WTC11 (cell line): ENCODE data around the gene RIPOR3. TPM values are rescaled to one million over a fixed set of nuclear protein-coding genes. Genes with fewer than 3 reads are reported as not detected.

Experiments
- ATF1 ChIP-seq: sonication (generic); formaldehyde crosslinking; IDR thresholded peaks from 2 replicates; pipeline ENCODE4 v1.8.1; 2023; ENCODE audit warnings: mild to moderate bottlenecking, moderate library complexity, missing genetic modification reagents
- CREB1 ChIP-seq: sonication (generic); formaldehyde crosslinking; IDR thresholded peaks from 2 replicates; pipeline ENCODE4 v1.8.0; 2023; ENCODE audit warnings: mild to moderate bottlenecking, missing genetic modification reagents
- E2F5 ChIP-seq: sonication (generic); formaldehyde crosslinking; IDR thresholded peaks from 2 replicates; pipeline ENCODE4 v1.8.1; 2022; ENCODE audit warnings: mild to moderate bottlenecking, moderate library complexity, missing genetic modification reagents
- ELF4 ChIP-seq: sonication (generic); formaldehyde crosslinking; IDR thresholded peaks from 2 replicates; pipeline ENCODE4 v1.8.1; 2022; ENCODE audit warnings: low read depth, mild to moderate bottlenecking, moderate library complexity, missing genetic modification reagents
- FOXP4 ChIP-seq: sonication (generic); formaldehyde crosslinking; IDR thresholded peaks from 2 replicates; pipeline ENCODE4 v1.8.0; 2022; ENCODE audit warnings: mild to moderate bottlenecking, missing genetic modification reagents
- IRF1 ChIP-seq: sonication (generic); formaldehyde crosslinking; IDR thresholded peaks from 2 replicates; pipeline ENCODE4 v1.8.0; 2023; ENCODE audit warnings: missing genetic modification reagents
- IRF2 ChIP-seq: sonication (generic); formaldehyde crosslinking; IDR thresholded peaks from 2 replicates; pipeline ENCODE4 v1.8.0; 2022; ENCODE audit warnings: low read depth, missing genetic modification reagents, borderline replicate concordance
- JUN ChIP-seq: sonication (generic); formaldehyde crosslinking; IDR thresholded peaks from 2 replicates; pipeline ENCODE4 v1.8.0; 2023; ENCODE audit warnings: mild to moderate bottlenecking, missing genetic modification reagents
- MLX ChIP-seq: sonication (generic); formaldehyde crosslinking; IDR thresholded peaks from 2 replicates; pipeline ENCODE4 v1.8.1; 2023; ENCODE audit warnings: mild to moderate bottlenecking, missing genetic modification reagents, moderate library complexity
- NFYB ChIP-seq: sonication (generic); formaldehyde crosslinking; conservative IDR thresholded peaks from 2 replicates; pipeline ENCODE4 v1.8.0; 2022; ENCODE audit warnings: low read depth, missing genetic modification reagents
- NR2C2 ChIP-seq: sonication (generic); formaldehyde crosslinking; IDR thresholded peaks from 2 replicates; pipeline ENCODE4 v1.8.0; 2022; ENCODE audit warnings: mild to moderate bottlenecking, missing genetic modification reagents
- NR3C1 ChIP-seq: sonication (generic); formaldehyde crosslinking; conservative IDR thresholded peaks from 2 replicates; pipeline ENCODE4 v1.8.1; 2023; ENCODE audit warnings: low read depth, mild to moderate bottlenecking, missing genetic modification reagents
- TEAD1 ChIP-seq: sonication (generic); formaldehyde crosslinking; IDR thresholded peaks from 2 replicates; pipeline ENCODE4 v1.8.0; 2022; ENCODE audit warnings: mild to moderate bottlenecking, missing genetic modification reagents
- TEAD4 ChIP-seq: sonication (generic); formaldehyde crosslinking; IDR thresholded peaks from 2 replicates; pipeline ENCODE4 v1.8.0; 2022; ENCODE audit warnings: mild to moderate bottlenecking, missing genetic modification reagents
- TP53 ChIP-seq: sonication (generic); formaldehyde crosslinking; IDR thresholded peaks from 2 replicates; pipeline ENCODE4 v1.8.1; 2023; ENCODE audit warnings: mild to moderate bottlenecking, missing genetic modification reagents
- USF2 ChIP-seq: sonication (generic); formaldehyde crosslinking; IDR thresholded peaks from 2 replicates; pipeline ENCODE4 v1.8.1; 2023; ENCODE audit warnings: mild to moderate bottlenecking, missing genetic modification reagents, moderate library complexity
- ZNF416 ChIP-seq: fragments of 250-450 bp; sonication (Bioruptor Pico); IDR thresholded peaks from 2 replicates; pipeline ENCODE4 v1.9.0; 2021; ENCODE audit warnings: mild to moderate bottlenecking, inconsistent platforms
- ZNF423 ChIP-seq: fragments of 250-450 bp; sonication (Bioruptor Pico); IDR thresholded peaks from 2 replicates; pipeline ENCODE4 v2.1.2; 2022; ENCODE audit warnings: mild to moderate bottlenecking, moderate library complexity
- total RNA-seq: library from RNA; stranded (reverse); gene quantifications from 3 replicates; pipeline ENCODE4 v1.2.3, GENCODE V29; 2021
- TF ChIP-seq, protein P1 (sequence below): sonication (generic); formaldehyde crosslinking; conservative IDR thresholded peaks from 2 replicates; pipeline ENCODE4 v1.8.1; 2022; ENCODE audit warnings: mild to moderate bottlenecking, missing genetic modification reagents
- TF ChIP-seq, protein P2 (sequence below): sonication (generic); formaldehyde crosslinking; IDR thresholded peaks from 2 replicates; pipeline ENCODE4 v1.8.0; 2022; ENCODE audit warnings: mild to moderate bottlenecking, missing genetic modification reagents
- TF ChIP-seq, protein P3 (sequence below): fragments of 250-450 bp; sonication (Bioruptor Pico); IDR thresholded peaks from 2 replicates; pipeline ENCODE4 v1.9.0; 2021; ENCODE audit warnings: mild to moderate bottlenecking, borderline replicate concordance
- TF ChIP-seq, protein P4 (sequence below): sonication (generic); formaldehyde crosslinking; conservative IDR thresholded peaks from 2 replicates; pipeline ENCODE4 v1.8.1; 2023; ENCODE audit warnings: mild to moderate bottlenecking, low read depth, missing genetic modification reagents, moderate library complexity

Gene RIPOR3
- total RNA-seq, 1 experiment from 2014 or later = 6.5 TPM

- TF ChIP-seq JUN (CRISPR knock-in tag) (0 out of 2 replicates have a peak, but pooled peaks have one; percentile 48), FOXP4 (CRISPR knock-in tag) (peak; percentile 56; the same call in 1 of the 2 replicates), TEAD4 (CRISPR knock-in tag) (no peak), NFYB (CRISPR knock-in tag) (peak; percentile 74), IRF1 (no peak), E2F5 (0 out of 2 replicates have a peak, but pooled peaks have one; percentile 3), USF2 (CRISPR knock-in tag) (peak; percentile 68), MLX (CRISPR knock-in tag) (no peak), NR2C2 (CRISPR knock-in tag) (no peak), ELF4 (peak; percentile 89; the same call in 1 of the 2 replicates), CREB1 (CRISPR knock-in tag) (0 out of 2 replicates have a peak, but pooled peaks have one; percentile 23), TP53 (CRISPR knock-in tag) (no peak), NR3C1 (CRISPR knock-in tag) (0 out of 2 replicates have a peak, but pooled peaks have one; percentile 37), ZNF416 (0 out of 2 replicates have a peak, but pooled peaks have one; percentile 5), ZNF423 (CRISPR knock-in tag) (no peak), TEAD1 (no peak), IRF2 (no peak), ATF1 (CRISPR knock-in tag) (0 out of 2 replicates have a peak, but pooled peaks have one; percentile 30)
- TF ChIP-seq, protein P1, sequence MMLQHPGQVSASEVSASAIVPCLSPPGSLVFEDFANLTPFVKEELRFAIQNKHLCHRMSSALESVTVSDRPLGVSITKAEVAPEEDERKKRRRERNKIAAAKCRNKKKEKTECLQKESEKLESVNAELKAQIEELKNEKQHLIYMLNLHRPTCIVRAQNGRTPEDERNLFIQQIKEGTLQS (CRISPR knock-in tag) = no peak
- TF ChIP-seq, protein P2, sequence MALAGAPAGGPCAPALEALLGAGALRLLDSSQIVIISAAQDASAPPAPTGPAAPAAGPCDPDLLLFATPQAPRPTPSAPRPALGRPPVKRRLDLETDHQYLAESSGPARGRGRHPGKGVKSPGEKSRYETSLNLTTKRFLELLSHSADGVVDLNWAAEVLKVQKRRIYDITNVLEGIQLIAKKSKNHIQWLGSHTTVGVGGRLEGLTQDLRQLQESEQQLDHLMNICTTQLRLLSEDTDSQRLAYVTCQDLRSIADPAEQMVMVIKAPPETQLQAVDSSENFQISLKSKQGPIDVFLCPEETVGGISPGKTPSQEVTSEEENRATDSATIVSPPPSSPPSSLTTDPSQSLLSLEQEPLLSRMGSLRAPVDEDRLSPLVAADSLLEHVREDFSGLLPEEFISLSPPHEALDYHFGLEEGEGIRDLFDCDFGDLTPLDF (CRISPR knock-in tag) = no peak
- TF ChIP-seq, protein P3, sequence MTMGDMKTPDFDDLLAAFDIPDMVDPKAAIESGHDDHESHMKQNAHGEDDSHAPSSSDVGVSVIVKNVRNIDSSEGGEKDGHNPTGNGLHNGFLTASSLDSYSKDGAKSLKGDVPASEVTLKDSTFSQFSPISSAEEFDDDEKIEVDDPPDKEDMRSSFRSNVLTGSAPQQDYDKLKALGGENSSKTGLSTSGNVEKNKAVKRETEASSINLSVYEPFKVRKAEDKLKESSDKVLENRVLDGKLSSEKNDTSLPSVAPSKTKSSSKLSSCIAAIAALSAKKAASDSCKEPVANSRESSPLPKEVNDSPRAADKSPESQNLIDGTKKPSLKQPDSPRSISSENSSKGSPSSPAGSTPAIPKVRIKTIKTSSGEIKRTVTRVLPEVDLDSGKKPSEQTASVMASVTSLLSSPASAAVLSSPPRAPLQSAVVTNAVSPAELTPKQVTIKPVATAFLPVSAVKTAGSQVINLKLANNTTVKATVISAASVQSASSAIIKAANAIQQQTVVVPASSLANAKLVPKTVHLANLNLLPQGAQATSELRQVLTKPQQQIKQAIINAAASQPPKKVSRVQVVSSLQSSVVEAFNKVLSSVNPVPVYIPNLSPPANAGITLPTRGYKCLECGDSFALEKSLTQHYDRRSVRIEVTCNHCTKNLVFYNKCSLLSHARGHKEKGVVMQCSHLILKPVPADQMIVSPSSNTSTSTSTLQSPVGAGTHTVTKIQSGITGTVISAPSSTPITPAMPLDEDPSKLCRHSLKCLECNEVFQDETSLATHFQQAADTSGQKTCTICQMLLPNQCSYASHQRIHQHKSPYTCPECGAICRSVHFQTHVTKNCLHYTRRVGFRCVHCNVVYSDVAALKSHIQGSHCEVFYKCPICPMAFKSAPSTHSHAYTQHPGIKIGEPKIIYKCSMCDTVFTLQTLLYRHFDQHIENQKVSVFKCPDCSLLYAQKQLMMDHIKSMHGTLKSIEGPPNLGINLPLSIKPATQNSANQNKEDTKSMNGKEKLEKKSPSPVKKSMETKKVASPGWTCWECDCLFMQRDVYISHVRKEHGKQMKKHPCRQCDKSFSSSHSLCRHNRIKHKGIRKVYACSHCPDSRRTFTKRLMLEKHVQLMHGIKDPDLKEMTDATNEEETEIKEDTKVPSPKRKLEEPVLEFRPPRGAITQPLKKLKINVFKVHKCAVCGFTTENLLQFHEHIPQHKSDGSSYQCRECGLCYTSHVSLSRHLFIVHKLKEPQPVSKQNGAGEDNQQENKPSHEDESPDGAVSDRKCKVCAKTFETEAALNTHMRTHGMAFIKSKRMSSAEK (CRISPR knock-in tag) = no peak
- TF ChIP-seq, protein P4, sequence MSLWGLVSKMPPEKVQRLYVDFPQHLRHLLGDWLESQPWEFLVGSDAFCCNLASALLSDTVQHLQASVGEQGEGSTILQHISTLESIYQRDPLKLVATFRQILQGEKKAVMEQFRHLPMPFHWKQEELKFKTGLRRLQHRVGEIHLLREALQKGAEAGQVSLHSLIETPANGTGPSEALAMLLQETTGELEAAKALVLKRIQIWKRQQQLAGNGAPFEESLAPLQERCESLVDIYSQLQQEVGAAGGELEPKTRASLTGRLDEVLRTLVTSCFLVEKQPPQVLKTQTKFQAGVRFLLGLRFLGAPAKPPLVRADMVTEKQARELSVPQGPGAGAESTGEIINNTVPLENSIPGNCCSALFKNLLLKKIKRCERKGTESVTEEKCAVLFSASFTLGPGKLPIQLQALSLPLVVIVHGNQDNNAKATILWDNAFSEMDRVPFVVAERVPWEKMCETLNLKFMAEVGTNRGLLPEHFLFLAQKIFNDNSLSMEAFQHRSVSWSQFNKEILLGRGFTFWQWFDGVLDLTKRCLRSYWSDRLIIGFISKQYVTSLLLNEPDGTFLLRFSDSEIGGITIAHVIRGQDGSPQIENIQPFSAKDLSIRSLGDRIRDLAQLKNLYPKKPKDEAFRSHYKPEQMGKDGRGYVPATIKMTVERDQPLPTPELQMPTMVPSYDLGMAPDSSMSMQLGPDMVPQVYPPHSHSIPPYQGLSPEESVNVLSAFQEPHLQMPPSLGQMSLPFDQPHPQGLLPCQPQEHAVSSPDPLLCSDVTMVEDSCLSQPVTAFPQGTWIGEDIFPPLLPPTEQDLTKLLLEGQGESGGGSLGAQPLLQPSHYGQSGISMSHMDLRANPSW (CRISPR knock-in tag) = no peak
These were observed 40.0 kb upstream of the RIPOR3 start, which contains the start of gene PARD6B (continued) for GRCh38 chr20:50731055-50731929.
